Activated B cell treated with CpG ODN at 0.5 μM for 24 hours (primary cell): ENCODE measurements around the gene LARP1B. TPM values are rescaled to one million over a fixed set of nuclear protein-coding genes. Genes with fewer than 3 reads are reported as not detected.

Experiments
- ATAC-seq: fragments of 200-7000 bp; cut with Tn5 transposase; one replicate; pipeline ENCODE4 v1.10.0; 2021; ENCODE audit warnings: low read depth, mild to moderate bottlenecking, moderate library complexity
- CTCF ChIA-PET: fragments of 350-600 bp; sonication (Branson Sonifier 250); formaldehyde crosslinking; loops from one replicate; lab custom pipeline; 2021; ENCODE audit warnings: antibody characterized with exemption; lab: Charles Lee
- POLR2A ChIA-PET: fragments of 350-600 bp; sonication (Branson Sonifier 250); formaldehyde crosslinking; loops from one replicate; lab custom pipeline; 2021; ENCODE audit warnings: antibody characterized with exemption; lab: Charles Lee
- DNase-seq: peaks from one replicate; pipeline ENCODE4 v3.0.0; 2022
- H3K27ac Mint-ChIP-seq: one replicate; pipeline ENCODE4 v1.8.0; 2020; ENCODE audit warnings: mixed read lengths
- H3K27me3 Mint-ChIP-seq: one replicate; pipeline ENCODE4 v1.8.0; 2021; ENCODE audit warnings: mixed read lengths
- H3K36me3 Mint-ChIP-seq: one replicate; pipeline ENCODE4 v1.8.0; 2021; ENCODE audit warnings: low read depth, mixed read lengths
- H3K4me1 Mint-ChIP-seq: one replicate; pipeline ENCODE4 v1.8.0; 2021; ENCODE audit warnings: mixed read lengths
- H3K4me3 Mint-ChIP-seq: one replicate; pipeline ENCODE4 v1.8.0; 2020; ENCODE audit warnings: mild to moderate bottlenecking, mixed read lengths
- H3K9me3 Mint-ChIP-seq: one replicate; pipeline ENCODE4 v1.8.0; 2020; ENCODE audit warnings: mixed read lengths
- intact Hi-C: fragments of 100-400 bp; cut with micrococcal nuclease; formaldehyde crosslinking; loops from one replicate; pipeline ENCODE4 v1.15.1; 2024
- total RNA-seq: library from RNA; stranded (reverse); gene quantifications from 2 replicates; pipeline ENCODE4 v1.2.3, GENCODE V29; 2022
- TF ChIP-seq, protein P1 (sequence below): fragments of 200-600 bp; IDR thresholded peaks from one replicate; pipeline ENCODE4 v1.8.0; 2022; ENCODE audit warnings: antibody characterized with exemption, mild to moderate bottlenecking

Gene LARP1B
- total RNA-seq, 1 donor from 2014 or later, result 11.5 TPM

DNA sequence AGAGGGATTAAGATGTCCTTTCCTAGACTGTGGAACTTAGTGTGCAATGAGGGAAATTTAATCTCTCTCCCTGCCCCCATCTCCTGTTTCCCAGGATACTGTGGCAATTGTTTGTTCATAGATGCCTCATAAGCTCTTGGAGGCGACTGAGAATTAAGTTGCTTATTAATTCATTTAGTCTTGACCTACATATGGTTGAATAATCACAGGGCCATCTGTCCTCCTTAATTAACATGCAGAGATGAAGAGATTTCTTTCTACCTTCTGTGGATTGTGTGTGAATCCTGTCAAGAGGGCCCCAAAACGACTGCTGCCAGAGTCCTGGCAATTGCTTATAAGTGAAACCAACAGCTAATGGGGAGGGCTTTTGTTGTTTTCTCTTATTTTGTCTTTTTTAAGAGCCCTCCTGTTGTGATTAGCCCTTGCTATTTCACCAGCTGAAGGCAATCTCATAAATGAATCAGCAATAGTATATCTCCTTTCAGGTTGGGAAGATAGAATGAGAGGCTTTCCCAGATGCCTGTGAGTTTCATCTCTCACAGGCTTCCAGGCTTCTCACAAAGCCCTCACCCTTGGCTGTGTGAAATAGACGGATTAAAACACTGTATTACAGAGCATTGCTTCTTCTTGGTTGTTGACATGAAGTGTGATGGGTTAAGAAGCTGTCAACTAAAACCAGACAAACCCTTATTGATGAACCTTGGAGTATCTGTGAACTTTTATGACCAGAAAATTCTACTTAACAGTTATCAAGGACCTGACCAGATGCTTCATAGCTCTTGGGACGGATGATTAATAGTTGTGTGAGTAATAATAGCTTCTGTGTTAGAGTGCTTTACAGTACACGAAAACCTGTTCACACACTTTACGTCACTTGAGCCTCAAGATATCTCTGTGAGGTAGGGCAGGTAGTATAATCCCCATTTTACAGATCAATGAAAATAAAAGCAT, 168.0 kb downstream of the LARP1B start:
- H3K4me1 Mint-ChIP-seq, result no peaks in the 10 kb centered on the region
- H3K27ac Mint-ChIP-seq, result no peak overlapping the region
- no peaks in the 10 kb centered on the region for H3K27me3 Mint-ChIP-seq
- no peaks in the 10 kb centered on the region for H3K9me3 Mint-ChIP-seq
- no peak overlapping the region for H3K4me3 Mint-ChIP-seq
- POLR2A ChIA-PET, result no interaction called here
- CTCF ChIA-PET, result no interaction called here
- DNase-seq, result no peak
- no peak for ATAC-seq
- intact Hi-C loops, result no loop called here
- TF ChIP-seq, protein P1, sequence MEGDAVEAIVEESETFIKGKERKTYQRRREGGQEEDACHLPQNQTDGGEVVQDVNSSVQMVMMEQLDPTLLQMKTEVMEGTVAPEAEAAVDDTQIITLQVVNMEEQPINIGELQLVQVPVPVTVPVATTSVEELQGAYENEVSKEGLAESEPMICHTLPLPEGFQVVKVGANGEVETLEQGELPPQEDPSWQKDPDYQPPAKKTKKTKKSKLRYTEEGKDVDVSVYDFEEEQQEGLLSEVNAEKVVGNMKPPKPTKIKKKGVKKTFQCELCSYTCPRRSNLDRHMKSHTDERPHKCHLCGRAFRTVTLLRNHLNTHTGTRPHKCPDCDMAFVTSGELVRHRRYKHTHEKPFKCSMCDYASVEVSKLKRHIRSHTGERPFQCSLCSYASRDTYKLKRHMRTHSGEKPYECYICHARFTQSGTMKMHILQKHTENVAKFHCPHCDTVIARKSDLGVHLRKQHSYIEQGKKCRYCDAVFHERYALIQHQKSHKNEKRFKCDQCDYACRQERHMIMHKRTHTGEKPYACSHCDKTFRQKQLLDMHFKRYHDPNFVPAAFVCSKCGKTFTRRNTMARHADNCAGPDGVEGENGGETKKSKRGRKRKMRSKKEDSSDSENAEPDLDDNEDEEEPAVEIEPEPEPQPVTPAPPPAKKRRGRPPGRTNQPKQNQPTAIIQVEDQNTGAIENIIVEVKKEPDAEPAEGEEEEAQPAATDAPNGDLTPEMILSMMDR, result no peak
- H3K36me3 Mint-ChIP-seq, result no peaks in the 10 kb centered on the region

DNA sequence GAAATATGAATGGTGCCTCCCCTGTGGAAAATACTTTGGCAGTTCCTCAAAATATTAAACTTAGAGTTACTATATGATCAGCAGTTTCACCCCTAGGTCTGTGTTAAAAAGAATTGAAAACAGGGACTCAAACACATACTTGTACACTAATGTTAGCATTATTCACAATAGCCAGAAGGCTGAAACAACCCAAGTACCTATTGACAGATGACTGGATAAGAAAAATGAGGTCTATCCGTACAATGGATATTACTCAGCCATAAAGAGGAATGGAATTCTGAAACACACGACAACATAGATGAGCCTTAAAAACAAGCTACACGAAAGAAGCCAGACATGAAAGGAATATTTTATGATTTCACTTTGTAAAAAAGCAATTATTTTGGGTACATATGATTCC, 171.6 kb downstream of the LARP1B start:
- intact Hi-C loops, result no loop called here
- H3K9me3 Mint-ChIP-seq, result no peaks in the 10 kb centered on the region
- H3K27me3 Mint-ChIP-seq, result no peaks in the 10 kb centered on the region
- no peak overlapping the region for H3K27ac Mint-ChIP-seq
- CTCF ChIA-PET, result no interaction called here
- POLR2A ChIA-PET, result no interaction called here
- no peak for DNase-seq
- no peak for ATAC-seq
- no peaks in the 10 kb centered on the region for H3K36me3 Mint-ChIP-seq
- H3K4me3 Mint-ChIP-seq, result no peak overlapping the region
- peaks cover 2% of the 10 kb centered on the region for H3K4me1 Mint-ChIP-seq
- TF ChIP-seq, protein P1, result no peak

DNA sequence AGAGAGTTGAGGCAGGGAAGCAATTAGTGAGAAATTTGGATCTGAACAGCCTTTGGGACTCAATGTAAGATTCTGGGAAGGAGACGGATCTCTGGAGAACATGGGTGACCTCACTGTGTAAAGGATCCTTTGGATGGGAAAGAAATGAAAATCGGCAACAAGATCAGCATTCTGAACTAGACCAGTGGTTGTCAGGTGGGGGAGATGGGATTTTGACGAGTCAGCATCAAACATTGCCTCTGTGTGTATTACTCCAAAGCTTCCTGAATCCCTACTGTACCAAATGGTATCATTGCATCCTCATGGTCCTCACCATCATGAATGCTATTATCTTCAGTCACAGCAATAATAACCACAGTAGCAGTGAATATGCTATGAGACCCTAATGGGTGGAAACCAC, 173.7 kb downstream of the LARP1B start:
- intact Hi-C loops, result no loop called here

DNA sequence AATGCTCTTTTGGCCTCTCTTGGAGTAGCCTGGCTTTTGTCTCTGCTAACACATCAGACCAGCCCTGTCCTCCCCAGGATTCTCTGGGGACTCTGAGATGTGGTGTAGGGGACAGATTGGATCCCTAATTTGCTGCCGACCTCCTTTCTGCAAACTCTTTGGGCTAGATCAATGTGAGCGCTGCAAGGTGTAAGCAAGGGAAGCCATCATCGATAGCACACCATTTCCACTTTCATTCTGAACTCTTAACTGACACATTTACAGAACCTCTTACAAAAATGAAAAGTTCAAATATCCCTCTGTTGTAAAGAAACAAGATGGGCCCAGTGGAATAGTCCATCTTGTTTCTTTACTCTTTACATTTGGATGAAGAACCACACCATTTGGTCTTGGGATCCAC, 179.9 kb downstream of the LARP1B start:
- H3K9me3 Mint-ChIP-seq, result no peaks in the 10 kb centered on the region
- POLR2A ChIA-PET, result no interaction called here
- H3K36me3 Mint-ChIP-seq, result no peaks in the 10 kb centered on the region
- ATAC-seq (no peak), DNase-seq (no peak)
- H3K27me3 Mint-ChIP-seq, result no peaks in the 10 kb centered on the region
- TF ChIP-seq, protein P1, result no peak
- intact Hi-C loops, result no loop called here
- H3K27ac Mint-ChIP-seq, result no peak overlapping the region
- no peaks in the 10 kb centered on the region for H3K4me1 Mint-ChIP-seq
- H3K4me3 Mint-ChIP-seq, result no peak overlapping the region
- CTCF ChIA-PET, result no interaction called here

More for the DNA sequence above, 173.7 kb downstream of the LARP1B start:
- Mint-ChIP-seq H3K4me3 (no peak overlapping the region), H3K27me3 (no peaks in the 10 kb centered on the region), H3K9me3 (no peaks in the 10 kb centered on the region), H3K27ac (no peak overlapping the region), H3K36me3 (no peaks in the 10 kb centered on the region), H3K4me1 (peaks cover 2% of the 10 kb centered on the region)
- TF ChIP-seq, protein P1, result no peak
- no peak for ATAC-seq
- POLR2A ChIA-PET, result no interaction called here
- no peak for DNase-seq
- CTCF ChIA-PET, result no interaction called here

DNA sequence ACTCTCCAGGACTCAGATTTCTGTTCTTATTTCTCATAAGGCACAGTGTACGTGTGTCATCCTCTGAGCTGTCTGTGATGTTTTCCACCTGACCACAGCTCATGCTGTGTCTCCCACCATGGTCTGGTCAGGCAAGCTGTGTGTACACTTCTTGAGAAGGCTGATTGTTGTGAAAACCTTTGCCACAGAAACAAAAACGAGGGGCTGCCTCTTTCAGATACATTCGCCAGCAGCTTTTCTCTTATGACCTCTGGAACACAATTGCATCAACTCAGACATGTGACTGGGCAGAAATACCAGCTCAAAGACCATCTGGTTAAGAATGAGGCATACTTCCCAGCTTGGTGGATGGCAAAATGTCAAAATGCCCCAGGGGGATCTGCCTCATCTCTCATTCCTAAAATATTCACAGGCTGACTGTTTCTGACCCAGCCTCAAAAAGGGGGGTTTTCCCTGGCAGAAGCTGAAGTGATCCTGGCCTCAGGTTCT, 180.4 kb downstream of the LARP1B start:
- Mint-ChIP-seq H3K4me3 (no peak overlapping the region), H3K27me3 (no peaks in the 10 kb centered on the region), H3K36me3 (no peaks in the 10 kb centered on the region), H3K4me1 (no peaks in the 10 kb centered on the region), H3K27ac (no peak overlapping the region), H3K9me3 (peaks cover 2% of the 10 kb centered on the region)
- DNase-seq, result no peak
- ATAC-seq, result no peak
- POLR2A ChIA-PET, result no interaction called here
- CTCF ChIA-PET, result no interaction called here
- TF ChIP-seq, protein P1, result no peak
- intact Hi-C loops, result no loop called here
